ENCODE measurements around the gene P2RX7. TPM values are rescaled to one million over a fixed set of nuclear protein-coding genes. Genes with fewer than 3 reads are reported as not detected.

The P2RX7 gene
- total RNA-seq, 2 experiments from 2014 or later: 0.13 to 0.48 TPM

DNA sequence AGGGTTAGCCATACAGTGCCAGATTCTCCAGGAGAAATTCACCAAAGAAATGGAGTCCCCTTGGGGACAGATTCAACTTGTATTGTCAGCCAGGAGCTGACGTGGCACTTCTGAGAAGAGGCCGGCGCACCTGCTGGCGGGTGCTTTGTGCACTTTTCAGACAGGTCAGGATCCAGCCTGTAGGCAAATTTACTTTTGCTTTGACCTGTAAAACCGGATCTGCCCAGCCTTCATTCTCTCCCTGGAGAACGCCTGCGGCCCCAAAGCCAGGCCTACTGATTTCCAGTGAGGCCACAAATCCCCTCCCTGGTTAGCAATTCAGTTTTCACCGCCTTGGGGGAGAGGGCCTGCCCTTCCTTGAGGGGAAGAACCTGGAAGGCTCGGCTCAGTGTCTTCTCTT is 94.6 kb downstream of the P2RX7 start:
- H2AFZ ChIP-seq (ENCODE audit: low read length): no peak overlapping the region

DNA sequence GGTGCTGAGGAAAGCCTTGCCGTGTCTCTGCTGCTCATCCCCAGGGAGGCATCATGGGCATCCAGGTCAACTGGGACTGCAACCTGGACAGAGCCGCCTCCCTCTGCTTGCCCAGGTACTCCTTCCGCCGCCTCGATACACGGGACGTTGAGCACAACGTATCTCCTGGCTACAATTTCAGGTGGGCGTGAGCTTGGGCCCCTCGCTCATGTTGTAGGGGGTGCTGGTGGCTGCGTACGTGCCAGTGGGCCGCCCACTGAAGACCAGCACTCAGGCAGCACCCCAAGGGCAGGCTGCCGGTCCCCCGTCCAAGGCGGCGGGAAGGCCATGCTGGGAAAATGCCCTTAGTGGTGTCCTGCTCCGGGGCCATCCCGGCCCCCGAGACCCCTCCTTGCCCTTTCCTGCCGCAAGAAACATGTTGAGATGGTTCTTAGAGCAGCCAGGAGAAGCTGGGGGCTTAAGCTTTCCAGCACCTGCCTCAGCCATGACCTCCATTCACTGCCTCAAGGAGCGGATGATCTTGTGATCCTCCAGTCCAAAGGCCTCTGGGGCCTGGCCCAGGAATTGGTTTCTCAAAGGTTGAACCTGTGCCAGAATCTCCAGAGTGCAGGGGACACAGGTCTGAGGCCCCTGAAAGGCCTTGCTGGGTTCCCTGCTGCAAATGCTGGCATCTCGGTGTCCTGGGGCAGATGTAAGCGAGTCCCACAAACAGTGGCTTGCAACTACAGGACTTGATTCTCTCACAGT is 96.4 kb downstream of the P2RX7 start:
- intact Hi-C loops (cut with micrococcal nuclease; ENCODE audit: unreplicated experiment): no loop called here
- no peak for TF ChIP-seq EZH2phosphoT487 (IDR thresholded peaks at IDR 0.05; ENCODE audit: borderline replicate concordance, low read depth, low read length)
- TF ChIP-seq, protein P1, sequence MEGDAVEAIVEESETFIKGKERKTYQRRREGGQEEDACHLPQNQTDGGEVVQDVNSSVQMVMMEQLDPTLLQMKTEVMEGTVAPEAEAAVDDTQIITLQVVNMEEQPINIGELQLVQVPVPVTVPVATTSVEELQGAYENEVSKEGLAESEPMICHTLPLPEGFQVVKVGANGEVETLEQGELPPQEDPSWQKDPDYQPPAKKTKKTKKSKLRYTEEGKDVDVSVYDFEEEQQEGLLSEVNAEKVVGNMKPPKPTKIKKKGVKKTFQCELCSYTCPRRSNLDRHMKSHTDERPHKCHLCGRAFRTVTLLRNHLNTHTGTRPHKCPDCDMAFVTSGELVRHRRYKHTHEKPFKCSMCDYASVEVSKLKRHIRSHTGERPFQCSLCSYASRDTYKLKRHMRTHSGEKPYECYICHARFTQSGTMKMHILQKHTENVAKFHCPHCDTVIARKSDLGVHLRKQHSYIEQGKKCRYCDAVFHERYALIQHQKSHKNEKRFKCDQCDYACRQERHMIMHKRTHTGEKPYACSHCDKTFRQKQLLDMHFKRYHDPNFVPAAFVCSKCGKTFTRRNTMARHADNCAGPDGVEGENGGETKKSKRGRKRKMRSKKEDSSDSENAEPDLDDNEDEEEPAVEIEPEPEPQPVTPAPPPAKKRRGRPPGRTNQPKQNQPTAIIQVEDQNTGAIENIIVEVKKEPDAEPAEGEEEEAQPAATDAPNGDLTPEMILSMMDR (conservative IDR thresholded peaks at IDR 0.05; ENCODE audit: low read length): no peak
- Histone ChIP-seq H3K4me3 (ENCODE audit: low read depth, low read length, poor library complexity, severe bottlenecking) (no peak overlapping the region), H3K9me2 (ENCODE audit: insufficient read depth, low read length) (no peaks in the 10 kb centered on the region), H3K4me2 (ENCODE audit: low read length) (no peak overlapping the region), H3K27ac (ENCODE audit: low read depth, low read length, poor library complexity, severe bottlenecking) (no peak overlapping the region), H3K4me1 (ENCODE audit: insufficient read depth, low read length, poor library complexity, severe bottlenecking) (peaks cover 12% of the 10 kb centered on the region), H3K9me3 (ENCODE audit: low read length) (no peaks in the 10 kb centered on the region), H3K79me2 (ENCODE audit: insufficient read depth, low read depth, low read length) (no peaks in the 10 kb centered on the region), H4K20me1 (ENCODE audit: insufficient read depth, low read length) (no peaks in the 10 kb centered on the region), H2AFZ (ENCODE audit: low read length) (no peak overlapping the region), H3K36me3 (ENCODE audit: insufficient read depth, low read length) (0 out of 2 replicates have a peak, but pooled peaks cover 7% of the 10 kb centered on the region)
- no peak for DNase-seq (ENCODE audit: low spot score)
- CTCF ChIA-PET (ENCODE audit: unreplicated experiment): no interaction called here
- POLR2A ChIA-PET: no interaction called here
- BruUV-seq (replicated peaks): no TSS peak

More for the DNA sequence above, 94.6 kb downstream of the P2RX7 start:
- BruUV-seq (replicated peaks): no TSS peak
- peak; percentile 68 for DNase-seq (ENCODE audit: low spot score)
- ChIA-PET CTCF (ENCODE audit: unreplicated experiment) (no interaction called here), POLR2A (interaction anchor here (0.6 to 0.7 kb wide), 2 partner anchors 626 to 838 kb away, joined by 3 to 5 read pairs; no protein-coding TSS in a partner anchor)
- intact Hi-C loops (cut with micrococcal nuclease; ENCODE audit: unreplicated experiment): no loop called here
- no peaks in the 10 kb centered on the region for H3K9me2 ChIP-seq (ENCODE audit: insufficient read depth, low read length)
- no peaks in the 10 kb centered on the region for H3K79me2 ChIP-seq (ENCODE audit: insufficient read depth, low read depth, low read length)
- TF ChIP-seq EZH2phosphoT487 (IDR thresholded peaks at IDR 0.05; ENCODE audit: borderline replicate concordance, low read depth, low read length): no peak
- TF ChIP-seq, protein P1 (conservative IDR thresholded peaks at IDR 0.05; ENCODE audit: low read length): no peak
- H3K36me3 ChIP-seq (ENCODE audit: insufficient read depth, low read length): no peaks in the 10 kb centered on the region
- H3K9me3 ChIP-seq (ENCODE audit: low read length): no peaks in the 10 kb centered on the region
- H4K20me1 ChIP-seq (ENCODE audit: insufficient read depth, low read length): no peaks in the 10 kb centered on the region
- H3K4me2 ChIP-seq (ENCODE audit: low read length): peak overlapping the region; percentile 55; the same call in 1 of the 2 replicates
- H3K27ac ChIP-seq (ENCODE audit: low read depth, low read length, poor library complexity, severe bottlenecking): peak overlapping the region; percentile 7
- peaks cover 19% of the 10 kb centered on the region for H3K4me1 ChIP-seq (ENCODE audit: insufficient read depth, low read length, poor library complexity, severe bottlenecking)
- H3K4me3 ChIP-seq (ENCODE audit: low read depth, low read length, poor library complexity, severe bottlenecking): no peak overlapping the region
